GM12874 (cell line): ENCODE data around the gene ELAVL3.

ENCODE experiments used
- TF ChIP-seq, protein P1 (sequence below): IDR thresholded peaks from 2 replicates; pipeline ENCODE4 v1.5.1; 2011; ENCODE audit warnings: low read depth, mild to moderate bottlenecking, control low read depth, low read length, moderate library complexity; ENCODE audit not compliant: insufficient read depth

Gene ELAVL3

GRCh38 chr19:11421371-11422098, 59.3 kb downstream of the ELAVL3 start:
- TF ChIP-seq, protein P1, sequence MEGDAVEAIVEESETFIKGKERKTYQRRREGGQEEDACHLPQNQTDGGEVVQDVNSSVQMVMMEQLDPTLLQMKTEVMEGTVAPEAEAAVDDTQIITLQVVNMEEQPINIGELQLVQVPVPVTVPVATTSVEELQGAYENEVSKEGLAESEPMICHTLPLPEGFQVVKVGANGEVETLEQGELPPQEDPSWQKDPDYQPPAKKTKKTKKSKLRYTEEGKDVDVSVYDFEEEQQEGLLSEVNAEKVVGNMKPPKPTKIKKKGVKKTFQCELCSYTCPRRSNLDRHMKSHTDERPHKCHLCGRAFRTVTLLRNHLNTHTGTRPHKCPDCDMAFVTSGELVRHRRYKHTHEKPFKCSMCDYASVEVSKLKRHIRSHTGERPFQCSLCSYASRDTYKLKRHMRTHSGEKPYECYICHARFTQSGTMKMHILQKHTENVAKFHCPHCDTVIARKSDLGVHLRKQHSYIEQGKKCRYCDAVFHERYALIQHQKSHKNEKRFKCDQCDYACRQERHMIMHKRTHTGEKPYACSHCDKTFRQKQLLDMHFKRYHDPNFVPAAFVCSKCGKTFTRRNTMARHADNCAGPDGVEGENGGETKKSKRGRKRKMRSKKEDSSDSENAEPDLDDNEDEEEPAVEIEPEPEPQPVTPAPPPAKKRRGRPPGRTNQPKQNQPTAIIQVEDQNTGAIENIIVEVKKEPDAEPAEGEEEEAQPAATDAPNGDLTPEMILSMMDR: no peak

GRCh38 chr19:11420429-11421370, 60.1 kb downstream of the ELAVL3 start:
- TF ChIP-seq, protein P1: no peak

DNA sequence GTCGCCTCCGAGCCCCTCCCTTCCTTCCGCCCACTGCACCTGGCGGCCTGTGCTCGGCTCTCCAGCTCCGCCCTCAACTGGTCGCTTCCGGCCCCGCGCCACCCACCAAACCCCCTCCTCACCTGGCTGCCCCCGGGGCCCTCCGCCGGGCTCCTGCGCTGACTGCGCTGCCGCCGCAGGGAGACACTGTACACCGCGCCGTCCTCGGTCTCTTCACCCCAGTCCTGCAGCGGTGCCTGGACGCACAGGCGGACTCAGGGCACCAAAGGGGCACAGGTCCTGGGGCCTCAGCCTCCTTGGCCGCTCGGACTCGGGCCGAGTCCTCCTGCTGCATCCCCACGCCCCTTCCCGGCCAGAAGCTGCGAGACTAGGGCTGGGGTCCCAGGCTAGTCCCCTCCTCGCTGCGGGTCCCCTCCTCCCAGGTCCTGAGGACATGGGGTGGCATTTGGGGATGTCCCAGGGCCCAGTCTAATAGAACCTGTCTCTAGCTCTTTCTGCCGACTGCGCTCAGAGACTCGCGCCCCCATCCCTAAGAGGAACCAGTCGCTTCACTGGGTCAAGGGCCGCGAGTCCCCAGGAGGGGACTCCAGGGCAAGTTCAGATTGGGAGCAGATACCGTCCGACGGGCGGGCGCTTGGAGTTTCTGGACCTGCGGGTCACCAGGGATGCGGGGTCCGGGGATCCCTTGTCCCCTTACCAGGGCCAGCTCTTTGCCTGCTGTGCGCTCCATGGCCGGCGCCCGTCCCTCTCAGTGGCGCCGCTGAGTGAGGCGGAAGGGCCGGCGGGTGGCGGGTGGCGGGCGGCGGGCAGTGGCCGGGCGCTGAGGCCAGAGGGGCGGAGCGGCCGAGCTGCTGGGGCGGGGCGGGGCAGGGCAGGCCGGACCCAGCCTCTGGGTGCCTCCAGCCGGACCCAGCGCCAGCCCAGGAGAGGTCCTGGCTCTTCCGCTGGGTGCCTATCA, 62.0 kb downstream of the ELAVL3 start, which contains the start of gene RGL3:
Gene RGL3, minus strand, starts transcription at position 766 of the 958 bp plus-strand sequence. Its CDS starts 36 bp downstream, at position 730.
- TF ChIP-seq, protein P1: no peak

GRCh38 chr19:11418094-11418548, 62.7 kb downstream of the ELAVL3 start:
- TF ChIP-seq, protein P1: no peak

DNA sequence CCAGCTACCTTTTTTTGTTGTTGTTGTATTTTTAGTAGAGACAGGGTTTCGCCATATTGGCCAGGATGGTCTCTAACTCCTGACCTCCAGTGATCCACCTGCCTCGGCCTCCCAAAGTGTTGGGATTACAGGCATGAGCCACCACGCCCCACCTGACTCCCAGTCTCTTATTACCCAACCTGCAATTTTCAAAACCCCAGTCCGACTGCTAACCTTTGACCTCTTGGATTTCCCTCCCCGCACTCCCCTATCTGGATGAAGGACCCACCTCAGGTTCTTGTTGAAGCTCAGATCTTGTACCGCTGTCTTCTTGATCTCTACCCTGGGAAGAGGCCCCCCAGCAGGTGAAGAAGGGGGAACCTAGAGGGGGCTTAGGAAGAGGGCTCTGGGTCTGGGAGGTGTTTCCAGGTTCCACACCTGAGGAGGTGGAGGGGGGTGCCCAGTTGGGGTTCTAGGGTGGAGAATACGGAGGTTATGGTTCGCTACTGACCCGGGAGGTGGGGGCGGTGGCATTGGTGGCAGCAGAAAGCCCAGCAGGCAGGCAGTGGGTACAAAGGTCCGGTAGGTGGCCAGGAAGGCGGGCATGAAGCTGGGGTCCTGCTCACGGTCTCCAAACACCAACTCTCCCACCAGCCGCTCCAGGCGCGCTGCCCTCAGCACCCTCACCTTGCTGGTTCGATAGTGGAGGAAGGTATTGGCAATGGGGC, 64.3 kb downstream of the ELAVL3 start:
- TF ChIP-seq, protein P1: no peak

DNA sequence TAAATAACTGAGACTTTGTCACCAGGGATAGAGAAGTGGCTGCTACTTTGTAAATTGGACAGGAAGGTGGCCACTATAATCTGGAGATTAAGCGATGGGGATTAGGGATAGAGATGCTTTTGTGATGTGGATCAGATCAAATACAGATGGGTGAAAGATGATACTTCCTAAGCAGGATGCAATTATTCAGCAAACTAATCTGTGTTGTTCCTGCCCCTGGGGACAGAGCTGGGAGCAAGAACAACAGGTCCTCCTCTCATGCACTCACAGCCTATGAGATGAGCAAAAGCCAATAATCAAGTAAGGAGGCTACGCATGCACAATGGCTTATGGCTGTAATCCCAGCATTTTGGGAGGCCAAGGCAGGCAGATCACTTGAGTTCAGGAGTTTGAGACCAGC, 66.3 kb downstream of the ELAVL3 start:
- TF ChIP-seq, protein P1: no peak
